ENCODE measurements around the gene CNPY1. TPM values are rescaled to one million over a fixed set of nuclear protein-coding genes. Genes with fewer than 3 reads are reported as not detected.

The CNPY1 gene
- total RNA-seq, 2 experiments from 2014 or later: not detected

DNA sequence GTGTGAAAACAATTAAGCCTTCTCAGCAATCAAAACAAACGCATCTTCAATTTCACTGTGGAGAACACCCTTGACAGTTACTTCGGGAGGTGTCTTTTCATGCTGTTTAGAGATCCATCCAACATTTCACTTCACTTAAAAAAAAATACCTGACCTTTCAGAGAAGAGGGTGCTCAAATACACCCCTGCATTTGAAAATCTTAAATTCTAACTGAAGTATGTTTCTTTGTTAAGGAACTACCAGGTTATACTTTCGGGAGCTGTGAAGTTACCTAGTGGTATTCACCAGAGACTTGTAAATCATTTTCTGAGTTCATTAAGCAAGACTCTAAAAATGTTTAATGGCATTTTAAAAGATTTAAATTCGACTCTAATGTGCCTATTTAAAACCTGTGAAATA lies 38.8 kb downstream of the CNPY1 start:
- Mint-ChIP-seq H3K36me3 (ENCODE audit: low read depth) (peaks cover 1% of the 10 kb centered on the region), H3K27ac (no peak overlapping the region), H3K27me3 (peaks cover 79% of the 10 kb centered on the region), H3K4me1 (peaks cover 24% of the 10 kb centered on the region), H3K4me3 (no peak overlapping the region), H3K9me3 (ENCODE audit: low read depth) (no peaks in the 10 kb centered on the region)
- ATAC-seq: no peak
- intact Hi-C loops (cut with DNase I, micrococcal nuclease): loop anchor here (2.0 to 5.0 kb wide), 3 partner anchors 41 to 300 kb away; no protein-coding TSS in a partner anchor
- CTCF ChIA-PET: interaction anchor here (0.5 to 0.7 kb wide), 2 partner anchors 12 to 55 kb away, joined by 3 to 4 read pairs; no protein-coding TSS in a partner anchor
- no peak for DNase-seq
- POLR2A ChIA-PET: no interaction called here

DNA sequence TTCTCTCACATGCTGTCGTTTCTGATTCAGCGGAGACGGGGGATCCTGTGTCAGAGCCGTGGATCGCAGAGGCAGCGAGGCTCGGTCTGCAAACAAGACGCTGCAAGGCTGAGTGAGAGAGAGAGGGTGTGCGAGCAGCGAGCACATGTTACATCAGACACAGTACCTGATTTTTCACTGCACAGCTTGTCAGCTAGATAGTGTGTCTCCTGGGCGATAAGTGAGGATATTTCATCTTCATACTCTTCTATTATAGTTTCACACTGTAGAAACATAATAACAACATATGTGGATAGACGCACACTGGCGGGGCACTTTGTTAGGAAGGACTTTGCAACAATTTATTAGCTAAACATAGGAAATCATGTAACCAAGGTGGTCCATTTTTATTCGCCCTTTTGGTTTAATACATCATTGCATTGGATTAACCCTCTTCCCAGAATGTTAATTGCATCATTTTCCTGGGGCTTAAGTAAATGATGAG lies 39.5 kb downstream of the CNPY1 start:
- DNase-seq (peak; percentile 53), ATAC-seq (peak; percentile 58)
- peaks cover 77% of the 10 kb centered on the region for H3K27me3 Mint-ChIP-seq
- H3K4me3 Mint-ChIP-seq: no peak overlapping the region
- H3K4me1 Mint-ChIP-seq: peaks cover 24% of the 10 kb centered on the region
- intact Hi-C loops (cut with DNase I, micrococcal nuclease): loop anchor here (2.0 to 5.0 kb wide), 3 partner anchors 40 to 300 kb away; no protein-coding TSS in a partner anchor
- H3K9me3 Mint-ChIP-seq (ENCODE audit: low read depth): no peaks in the 10 kb centered on the region
- POLR2A ChIA-PET: no interaction called here
- CTCF ChIA-PET: interaction anchor here (0.5 to 0.7 kb wide), 2 partner anchors 13 to 54 kb away, joined by 3 to 4 read pairs; no protein-coding TSS in a partner anchor
- no peak overlapping the region for H3K27ac Mint-ChIP-seq
- H3K36me3 Mint-ChIP-seq (ENCODE audit: low read depth): peaks cover 1% of the 10 kb centered on the region

DNA sequence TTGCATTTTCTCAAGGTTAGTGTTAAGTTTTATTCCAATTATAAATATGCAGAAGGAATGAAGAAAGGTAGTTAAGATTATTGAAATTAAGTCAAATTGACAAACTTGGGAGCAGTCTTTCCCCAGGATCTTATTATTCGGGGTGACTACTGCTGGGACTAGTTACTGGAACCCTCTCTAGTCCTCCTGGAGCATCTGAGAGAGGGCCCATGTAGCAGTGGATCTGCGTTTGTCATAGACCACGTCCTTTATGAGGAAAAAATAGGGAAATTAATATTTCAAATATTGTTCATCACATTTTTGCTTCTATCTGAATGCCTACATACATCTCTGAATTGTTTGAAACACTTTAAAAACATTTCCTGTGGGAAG lies 41.0 kb downstream of the CNPY1 start:
- H3K4me3 Mint-ChIP-seq: no peak overlapping the region
- peaks cover 24% of the 10 kb centered on the region for H3K4me1 Mint-ChIP-seq
- POLR2A ChIA-PET: no interaction called here

DNA sequence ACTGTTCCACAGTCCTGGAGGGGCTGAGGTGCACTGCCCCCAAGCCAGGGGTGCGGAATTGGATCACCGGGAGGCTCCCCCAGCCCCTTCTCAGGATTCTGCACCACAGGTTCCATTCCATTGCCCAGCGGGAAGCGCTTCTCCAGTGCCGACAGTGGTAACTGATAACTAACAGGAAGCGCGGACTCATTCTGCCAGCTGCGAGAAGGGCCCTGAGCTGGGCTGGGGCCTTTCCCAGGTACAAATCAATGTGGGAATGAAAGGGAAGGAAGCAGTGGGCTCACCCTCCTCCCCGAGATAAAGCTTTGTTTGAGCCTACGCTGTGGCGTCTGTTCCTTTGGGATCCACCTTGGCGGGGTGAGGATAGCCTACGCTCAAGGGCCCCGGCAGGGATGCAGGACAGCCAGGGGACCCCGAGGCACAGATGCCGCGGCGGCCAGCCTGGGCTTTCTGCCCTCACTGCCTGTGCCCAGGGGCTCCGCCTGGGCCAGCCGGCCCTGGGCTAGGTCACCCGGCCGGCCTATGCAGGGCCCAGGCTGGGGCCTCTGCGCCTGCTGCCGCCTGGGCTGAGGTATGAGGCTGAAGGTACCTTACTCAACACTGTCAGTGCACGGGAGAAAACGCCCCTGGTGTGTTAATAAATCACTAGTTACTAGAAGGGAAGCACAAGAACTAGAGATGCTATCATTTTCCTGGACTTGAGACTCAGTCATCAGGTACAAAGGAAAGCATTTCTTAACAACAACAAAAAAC lies 49.0 kb downstream of the CNPY1 start:
- Mint-ChIP-seq H3K27ac (no peak overlapping the region), H3K4me1 (no peaks in the 10 kb centered on the region), H3K36me3 (ENCODE audit: low read depth) (no peaks in the 10 kb centered on the region), H3K9me3 (ENCODE audit: low read depth) (no peaks in the 10 kb centered on the region), H3K27me3 (peaks cover 40% of the 10 kb centered on the region), H3K4me3 (no peak overlapping the region)
- intact Hi-C loops (cut with DNase I, micrococcal nuclease): no loop called here
- no peak for ATAC-seq
- ChIA-PET POLR2A (no interaction called here), CTCF (no interaction called here)
- DNase-seq: no peak

More for the DNA sequence above, 41.0 kb downstream of the CNPY1 start:
- CTCF ChIA-PET: interaction anchor here (0.7 kb wide), 1 partner anchor 30 kb away, joined by 3 read pairs; no protein-coding TSS in a partner anchor
- Mint-ChIP-seq H3K9me3 (ENCODE audit: low read depth) (no peaks in the 10 kb centered on the region), H3K36me3 (ENCODE audit: low read depth) (peaks cover 1% of the 10 kb centered on the region), H3K27ac (no peak overlapping the region), H3K27me3 (peaks cover 77% of the 10 kb centered on the region)
- ATAC-seq: no peak
- no peak for DNase-seq
- intact Hi-C loops (cut with DNase I, micrococcal nuclease): loop anchor here (5.0 kb wide), 2 partner anchors 232 to 302 kb away; no protein-coding TSS in a partner anchor

DNA sequence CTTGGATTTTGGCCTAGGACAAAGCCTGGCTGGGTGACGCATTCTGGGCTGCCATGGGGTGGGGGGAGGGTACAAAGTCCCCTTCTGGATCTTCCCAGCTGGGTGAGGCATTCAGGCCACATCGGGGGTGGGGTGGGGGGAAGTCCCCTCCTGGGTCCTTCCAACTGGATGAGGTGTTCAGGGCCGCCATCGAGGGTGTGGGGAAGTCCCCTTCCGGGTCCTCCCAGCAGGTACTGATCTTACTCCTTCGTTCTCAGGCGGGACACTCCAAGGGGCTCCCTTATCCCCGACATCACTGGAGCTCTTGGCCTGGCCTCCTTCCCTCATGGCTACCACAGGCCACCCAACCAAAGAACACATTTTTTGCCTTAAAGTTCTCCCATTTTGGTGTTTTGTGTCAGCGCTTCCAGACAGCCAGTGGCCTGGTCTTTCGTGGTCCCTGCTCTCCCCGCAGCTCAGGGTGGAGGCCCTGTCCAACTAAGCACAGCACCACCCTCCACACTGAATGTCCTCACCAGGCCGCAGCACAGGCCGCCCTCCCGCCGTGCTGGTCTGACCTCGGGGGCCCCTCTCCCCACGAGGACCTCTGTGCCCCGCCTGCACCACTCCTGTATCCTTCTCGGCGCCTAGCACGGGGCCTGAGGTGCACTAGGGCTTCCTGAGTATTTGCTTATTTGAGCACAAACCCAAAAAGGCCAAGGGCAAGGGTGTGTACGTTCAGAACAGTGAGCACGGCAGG lies 49.9 kb downstream of the CNPY1 start:
- DNase-seq (no peak), ATAC-seq (no peak)
- ChIA-PET POLR2A (no interaction called here), CTCF (no interaction called here)
- peaks cover 6% of the 10 kb centered on the region for H3K4me1 Mint-ChIP-seq
- no peak overlapping the region for H3K27ac Mint-ChIP-seq
- H3K27me3 Mint-ChIP-seq: peaks cover 42% of the 10 kb centered on the region
- intact Hi-C loops (cut with DNase I, micrococcal nuclease): no loop called here
- H3K4me3 Mint-ChIP-seq: no peak overlapping the region
- no peaks in the 10 kb centered on the region for H3K9me3 Mint-ChIP-seq (ENCODE audit: low read depth)
- no peaks in the 10 kb centered on the region for H3K36me3 Mint-ChIP-seq (ENCODE audit: low read depth)

DNA sequence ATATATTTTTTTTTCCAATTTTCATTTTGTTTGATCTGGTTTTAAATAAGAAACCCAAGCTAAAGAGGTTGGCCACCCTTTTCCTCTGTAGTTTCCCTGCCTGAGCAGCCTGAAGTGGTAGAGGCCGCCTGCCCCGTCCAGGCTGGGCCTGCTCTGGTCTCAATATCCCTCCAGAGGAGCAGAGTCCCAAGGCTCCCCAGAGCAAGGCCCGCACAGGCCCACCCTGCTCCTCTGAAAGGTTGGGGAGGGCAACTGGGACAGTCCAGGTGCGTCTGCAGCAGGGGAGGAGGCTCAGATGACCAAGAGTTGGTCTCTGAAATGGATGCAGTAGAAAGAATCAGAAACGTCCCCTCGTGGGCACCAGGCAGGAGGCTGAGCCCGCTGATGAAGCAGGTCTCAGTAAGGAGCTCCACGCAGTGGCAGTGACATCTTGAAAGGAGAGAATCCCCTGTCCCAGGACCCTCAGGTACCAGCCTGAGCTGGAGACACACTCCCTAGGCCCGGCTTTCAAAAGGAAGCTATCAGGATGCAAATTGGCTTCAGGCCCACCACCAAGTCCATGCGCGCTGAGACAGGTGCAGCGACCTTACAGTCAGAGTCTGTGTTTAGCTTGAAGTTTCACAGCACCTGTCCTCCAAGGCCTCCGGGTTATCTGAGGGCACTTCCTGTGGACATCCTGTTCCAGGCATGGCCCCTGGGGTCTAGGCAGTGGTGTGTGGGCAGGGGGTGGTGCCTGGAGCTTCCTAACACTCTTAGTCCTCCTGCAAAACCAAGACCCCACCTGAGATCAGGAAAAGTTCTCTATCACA lies 50.7 kb downstream of the CNPY1 start:
- Mint-ChIP-seq H3K4me1 (peaks cover 13% of the 10 kb centered on the region), H3K27me3 (peaks cover 40% of the 10 kb centered on the region), H3K36me3 (ENCODE audit: low read depth) (peaks cover 2% of the 10 kb centered on the region), H3K9me3 (ENCODE audit: low read depth) (no peaks in the 10 kb centered on the region), H3K27ac (no peak overlapping the region), H3K4me3 (no peak overlapping the region)
- ChIA-PET POLR2A (no interaction called here), CTCF (no interaction called here)
- no peak for ATAC-seq
- intact Hi-C loops (cut with DNase I, micrococcal nuclease): no loop called here
- no peak for DNase-seq

DNA sequence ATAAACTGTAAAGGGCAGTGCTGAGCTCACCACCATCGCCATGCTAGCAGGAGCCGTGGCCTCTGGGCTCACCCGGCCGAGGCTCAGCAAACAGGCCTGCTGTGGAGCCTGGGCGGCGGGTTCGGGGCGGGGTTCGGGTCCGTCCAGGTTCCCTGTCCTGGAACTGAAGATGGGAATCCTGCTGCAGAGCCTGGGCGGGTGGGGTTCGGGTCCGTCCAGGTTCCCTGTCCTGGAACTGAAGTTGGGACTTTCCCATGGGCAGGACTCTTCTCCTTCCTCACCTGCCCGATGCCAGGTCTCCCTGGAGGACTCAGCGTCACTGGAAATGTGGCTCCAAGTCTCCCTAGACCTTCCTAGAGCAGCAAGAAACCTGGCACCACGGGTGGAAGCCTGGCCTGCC lies 51.8 kb downstream of the CNPY1 start:
- no peak for ATAC-seq
- Mint-ChIP-seq H3K27me3 (peaks cover 40% of the 10 kb centered on the region), H3K36me3 (ENCODE audit: low read depth) (peaks cover 2% of the 10 kb centered on the region), H3K4me3 (no peak overlapping the region), H3K4me1 (peaks cover 17% of the 10 kb centered on the region), H3K27ac (no peak overlapping the region), H3K9me3 (ENCODE audit: low read depth) (no peaks in the 10 kb centered on the region)
- ChIA-PET POLR2A (no interaction called here), CTCF (no interaction called here)
- no peak for DNase-seq
- intact Hi-C loops (cut with DNase I, micrococcal nuclease): no loop called here

DNA sequence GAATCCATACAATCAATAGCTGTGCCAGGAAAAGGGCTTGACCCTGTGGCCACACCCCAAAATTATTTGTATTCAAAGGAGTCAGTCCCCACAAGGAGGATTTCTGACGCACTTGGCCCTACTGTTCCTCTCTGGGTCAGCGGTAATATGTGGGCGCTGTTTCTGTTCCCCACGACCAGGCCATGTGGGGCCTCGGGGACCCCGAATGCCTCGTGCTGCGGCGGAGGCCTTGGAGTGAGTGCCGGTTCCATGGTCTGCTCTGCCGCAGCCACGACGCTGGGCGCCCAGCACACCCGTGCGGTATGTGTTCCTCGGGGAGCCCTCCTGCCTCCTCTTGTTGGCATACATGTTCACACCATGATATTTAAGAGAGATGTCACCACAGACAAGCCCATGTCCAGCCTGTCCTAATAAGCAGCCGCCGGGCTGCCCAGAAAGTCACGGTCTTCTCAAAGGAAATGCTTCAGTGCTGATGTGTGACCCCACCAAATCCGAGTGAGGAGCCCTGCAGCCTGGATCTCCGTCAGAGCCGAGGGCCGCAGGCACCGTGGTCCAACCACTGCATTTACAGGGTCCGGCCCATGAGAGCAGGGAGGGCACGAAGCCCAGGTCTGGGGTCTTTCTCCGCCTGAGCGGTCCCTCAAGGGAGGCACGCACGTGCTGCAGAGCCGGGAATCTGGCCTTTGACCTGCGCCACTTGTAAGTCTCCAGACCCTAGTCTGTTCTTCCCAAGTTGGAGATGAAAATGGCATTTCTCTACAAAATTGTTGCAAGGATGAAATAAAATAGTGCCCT lies 52.4 kb downstream of the CNPY1 start:
- DNase-seq (no peak), ATAC-seq (no peak)
- H3K4me3 Mint-ChIP-seq: no peak overlapping the region
- ChIA-PET POLR2A (no interaction called here), CTCF (no interaction called here)
- intact Hi-C loops (cut with DNase I, micrococcal nuclease): no loop called here
- H3K4me1 Mint-ChIP-seq: peaks cover 18% of the 10 kb centered on the region
- peaks cover 2% of the 10 kb centered on the region for H3K36me3 Mint-ChIP-seq (ENCODE audit: low read depth)
- H3K9me3 Mint-ChIP-seq (ENCODE audit: low read depth): no peaks in the 10 kb centered on the region
- H3K27ac Mint-ChIP-seq: no peak overlapping the region
- H3K27me3 Mint-ChIP-seq: peaks cover 36% of the 10 kb centered on the region

DNA sequence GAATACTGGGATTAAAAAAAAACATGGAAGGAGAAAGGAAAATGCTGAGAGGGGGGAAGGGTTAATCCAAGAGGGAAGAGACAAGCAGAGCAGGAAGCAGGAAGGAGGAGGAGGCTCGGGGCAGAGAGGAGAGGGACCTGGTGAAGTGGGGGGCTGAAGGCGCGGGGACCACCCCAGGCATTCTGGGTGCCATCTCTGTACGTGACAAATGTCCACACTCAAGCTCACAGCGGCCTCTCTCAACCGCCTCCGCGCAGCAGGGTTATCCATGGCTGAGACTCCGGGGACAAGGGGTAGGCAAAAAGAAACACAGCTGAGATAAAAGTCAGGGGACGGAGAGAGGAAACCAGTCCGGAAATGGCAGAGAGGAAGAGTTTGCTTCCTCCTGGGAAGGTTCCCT lies 54.5 kb downstream of the CNPY1 start:
- intact Hi-C loops (cut with DNase I, micrococcal nuclease): no loop called here
- ChIA-PET CTCF (interaction anchor here (0.7 kb wide), 1 partner anchor 441 kb away, joined by 3 read pairs; no protein-coding TSS in a partner anchor), POLR2A (no interaction called here)
- peaks cover 29% of the 10 kb centered on the region for H3K27me3 Mint-ChIP-seq
- no peak overlapping the region for H3K4me3 Mint-ChIP-seq
- peaks cover 18% of the 10 kb centered on the region for H3K4me1 Mint-ChIP-seq
- H3K27ac Mint-ChIP-seq: no peak overlapping the region
- DNase-seq (no peak), ATAC-seq (no peak)
- no peaks in the 10 kb centered on the region for H3K9me3 Mint-ChIP-seq (ENCODE audit: low read depth)
- H3K36me3 Mint-ChIP-seq (ENCODE audit: low read depth): peaks cover 2% of the 10 kb centered on the region

DNA sequence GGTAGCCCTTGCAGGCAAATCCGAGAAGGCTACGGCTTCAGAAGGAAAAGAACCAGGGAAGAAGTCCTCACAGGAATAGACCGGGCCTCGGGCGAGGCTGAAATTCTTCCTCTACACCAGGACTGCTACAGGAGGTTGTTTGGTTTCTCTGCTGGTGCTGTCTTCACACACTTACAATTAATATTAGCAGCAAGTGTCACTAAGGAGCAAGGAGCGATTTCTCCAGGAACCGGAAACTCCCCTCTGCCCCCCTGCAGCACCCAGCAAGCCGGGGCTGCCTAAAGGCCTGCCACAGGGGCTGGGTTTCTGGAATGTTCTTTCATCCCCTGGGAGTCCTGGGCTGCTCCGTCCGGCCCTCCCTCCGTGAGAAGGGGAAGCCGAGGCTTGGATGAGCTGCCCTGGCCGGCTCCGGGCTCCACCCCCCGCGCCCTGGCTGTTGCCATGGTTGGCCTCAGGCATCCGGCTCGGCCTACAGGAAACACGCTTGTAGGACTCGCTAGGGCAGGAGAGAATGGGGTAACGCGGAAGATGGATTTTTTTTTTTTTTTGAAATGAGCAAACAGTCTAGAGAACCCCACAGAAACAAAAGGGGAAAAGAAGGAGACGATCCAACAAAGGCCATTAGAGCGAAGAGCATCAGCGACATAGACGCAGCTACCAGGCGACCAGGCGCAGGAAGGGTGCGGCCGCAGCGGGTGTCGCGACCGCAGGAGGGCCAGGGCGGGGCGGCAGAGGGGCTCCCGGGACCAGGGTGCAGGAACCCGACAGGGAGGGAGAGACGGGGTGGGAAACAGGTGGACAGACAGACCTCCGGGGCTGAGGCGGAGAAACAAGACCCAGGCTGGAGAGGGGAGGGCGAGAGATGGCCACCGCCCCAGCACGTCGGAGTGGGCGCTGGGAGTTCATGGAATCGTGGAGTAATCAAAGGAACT lies 55.4 kb downstream of the CNPY1 start:
- peaks cover 29% of the 10 kb centered on the region for H3K27me3 Mint-ChIP-seq
- intact Hi-C loops (cut with DNase I, micrococcal nuclease): no loop called here
- POLR2A ChIA-PET: no interaction called here

More for the DNA sequence above, 55.4 kb downstream of the CNPY1 start:
- H3K4me1 Mint-ChIP-seq: peaks cover 18% of the 10 kb centered on the region
- H3K27ac Mint-ChIP-seq: peak overlapping the region; percentile 72
- DNase-seq (peak; percentile 63), ATAC-seq (peak; percentile 89)
- H3K36me3 Mint-ChIP-seq (ENCODE audit: low read depth): peaks cover 2% of the 10 kb centered on the region
- no peaks in the 10 kb centered on the region for H3K9me3 Mint-ChIP-seq (ENCODE audit: low read depth)
- H3K4me3 Mint-ChIP-seq: peak overlapping the region; percentile 62
- CTCF ChIA-PET: interaction anchor here (0.6 kb wide), 4 partner anchors 52 to 700 kb away, joined by 3 to 4 read pairs (median 3); no protein-coding TSS in a partner anchor
